A549 (cell line): ENCODE data around the gene SLC4A3. TPM values are rescaled to one million over a fixed set of nuclear protein-coding genes. Genes with fewer than 3 reads are reported as not detected.

Experiments
- ATAC-seq, 2 experiments: fragments of 200-7000 bp in 1 of 2; fragments of >200 bp in 1 of 2; cut with Nextera tagmentation in 1 of 2; cut with Tn5 transposase in 1 of 2; 3 replicates each; pipeline versions ENCODE4 v1.8.0 to v1.9.1; 2018 to 2020; ENCODE audit warnings: mild to moderate bottlenecking in 1 of 2, moderate library complexity in 1 of 2
- CTCF ChIA-PET: fragments of 300-600 bp; sonication (Branson Sonifier 250); formaldehyde crosslinking; extraction: SDS; loops from one replicate; lab custom pipeline; 2021; ENCODE audit warnings: antibody characterized with exemption, inconsistent platforms; lab: Yijun Ruan, JAX
- POLR2A ChIA-PET: fragments of 350-600 bp; formaldehyde crosslinking; extraction: SDS; loops from one replicate; lab custom pipeline; 2021; ENCODE audit warnings: antibody characterized with exemption, inconsistent platforms; lab: Yijun Ruan, JAX
- DNase-seq, 2 experiments: peaks; one replicate each; pipeline versions ENCODE4 v3.0.0 to v3.0.0-alpha.2; 2011 to 2016; ENCODE audit warnings: low read depth in 1 of 2, low spot score in 1 of 2
- FAIRE-seq: peaks from 2 replicates; lab custom pipeline; 2011; peaks lifted over from hg19 to GRCh38; lab: Jason Lieb, UNC
- H3K27ac ChIP-seq, 2 experiments: fragments of >200 bp; sonication (Bioruptor Twin); formaldehyde crosslinking; 3 replicates each; pipeline ENCODE4 v1.5.1; 2016 to 2017
- H3K4me1 ChIP-seq: fragments of >200 bp; sonication (Bioruptor Twin); formaldehyde crosslinking; 3 replicates; pipeline ENCODE4 v1.6.1; 2016
- H3K4me2 ChIP-seq: fragments of >200 bp; sonication (Bioruptor Twin); formaldehyde crosslinking; 3 replicates; pipeline ENCODE4 v1.6.1; 2016
- H3K4me3 ChIP-seq: fragments of >200 bp; sonication (Bioruptor Twin); formaldehyde crosslinking; 3 replicates; pipeline ENCODE4 v1.5.1; 2016
- H3K9me3 ChIP-seq: fragments of >200 bp; sonication (Bioruptor Twin); formaldehyde crosslinking; 3 replicates; pipeline ENCODE4 v1.6.1; 2016
- BHLHE40 ChIP-seq: IDR thresholded peaks from 2 replicates; pipeline ENCODE4 v1.6.1; 2012; ENCODE audit warnings: low read depth, low read length, inconsistent platforms
- CEBPB ChIP-seq, 2 experiments: fragments of >200 bp in 1 of 2; sonication (Bioruptor Twin) in 1 of 2; formaldehyde crosslinking in 1 of 2; IDR thresholded peaks; 2 replicates each; pipeline ENCODE4 v1.6.1; 2012 to 2016
- CHD4 ChIP-seq: fragments of 200-600 bp; sonication (generic); IDR thresholded peaks from 2 replicates; pipeline ENCODE4 v1.6.1; 2016; ENCODE audit warnings: antibody characterized with exemption, mild to moderate bottlenecking, borderline replicate concordance
- EHF ChIP-seq: fragments of 250-450 bp; sonication (Bioruptor Pico); IDR thresholded peaks from 2 replicates; pipeline ENCODE4 v1.5.0; 2020; ENCODE audit warnings: mild to moderate bottlenecking
- FOSL2 ChIP-seq, 2 experiments: fragments of 450-650 bp in 1 of 2; fragments of >200 bp in 1 of 2; sonication (Bioruptor Twin) in 1 of 2; formaldehyde crosslinking; IDR thresholded peaks; 2 replicates each; pipeline versions ENCODE4 v1.5.0 to v1.6.1; 2016 to 2020; ENCODE audit warnings: mild to moderate bottlenecking in 1 of 2, moderate library complexity in 1 of 2
- HES2 ChIP-seq: fragments of >200 bp; sonication (Bioruptor Twin); formaldehyde crosslinking; IDR thresholded peaks from 2 replicates; pipeline ENCODE4 v1.6.1; 2016
- HOXA7 ChIP-seq: fragments of 250-450 bp; sonication (Bioruptor Pico); IDR thresholded peaks from 2 replicates; pipeline ENCODE4 v1.5.0; 2020; ENCODE audit warnings: mild to moderate bottlenecking, moderate library complexity
- HOXB13 ChIP-seq: fragments of 250-450 bp; sonication (Bioruptor Pico); IDR thresholded peaks from 2 replicates; pipeline ENCODE4 v1.5.0; 2020; ENCODE audit warnings: low read depth, mild to moderate bottlenecking, moderate library complexity
- JUN ChIP-seq, 2 experiments: fragments of >200 bp; sonication (Bioruptor Twin); formaldehyde crosslinking; IDR thresholded peaks; 2 replicates in 1 of 2; 3 replicates in 1 of 2; pipeline ENCODE4 v1.6.1; 2016 to 2017
- JUNB ChIP-seq: fragments of >200 bp; sonication (Bioruptor Twin); formaldehyde crosslinking; IDR thresholded peaks from 2 replicates; pipeline ENCODE4 v1.6.1; 2016
- MAZ ChIP-seq: fragments of 150-350 bp; IDR thresholded peaks from 2 replicates; pipeline ENCODE4 v1.6.1; 2014; ENCODE audit warnings: antibody characterized with exemption, low read depth, low read length, borderline replicate concordance
- NFE2L2 ChIP-seq: fragments of 150-350 bp; conservative IDR thresholded peaks from 2 replicates; pipeline ENCODE4 v1.6.1; 2014; ENCODE audit warnings: low read length
- PHF8 ChIP-seq: fragments of 200-600 bp; sonication (generic); IDR thresholded peaks from 2 replicates; pipeline ENCODE4 v1.6.1; 2016; ENCODE audit warnings: low read depth, mild to moderate bottlenecking, antibody characterized with exemption, moderate library complexity, borderline replicate concordance
- RAD21 ChIP-seq, 2 experiments: fragments of >200 bp in 1 of 2; sonication (Bioruptor Twin) in 1 of 2; formaldehyde crosslinking in 1 of 2; IDR thresholded peaks in 1 of 2; conservative IDR thresholded peaks in 1 of 2; 2 replicates in 1 of 2; 3 replicates in 1 of 2; pipeline ENCODE4 v1.6.1; 2012 to 2018; ENCODE audit warnings: inconsistent platforms in 1 of 2
- RARB ChIP-seq: fragments of 250-450 bp; sonication (Bioruptor Pico); IDR thresholded peaks from 2 replicates; pipeline ENCODE4 v1.8.0; 2021; ENCODE audit warnings: mild to moderate bottlenecking, moderate library complexity
- RFX5 ChIP-seq: fragments of 450-650 bp; IDR thresholded peaks from 2 replicates; pipeline ENCODE4 v1.7.1; 2014; ENCODE audit warnings: antibody characterized with exemption, mild to moderate bottlenecking, moderate library complexity
- RNF2 ChIP-seq: fragments of 200-600 bp; sonication (generic); IDR thresholded peaks from 2 replicates; pipeline ENCODE4 v1.6.1; 2016; ENCODE audit warnings: low read depth, mild to moderate bottlenecking, antibody characterized with exemption, moderate library complexity, borderline replicate concordance
- SMC3 ChIP-seq: fragments of >200 bp; sonication (Bioruptor Twin); formaldehyde crosslinking; IDR thresholded peaks from 3 replicates; pipeline ENCODE4 v1.6.1; 2018; ENCODE audit warnings: inconsistent platforms
- SREBF2 ChIP-seq: fragments of 450-650 bp; IDR thresholded peaks from 2 replicates; pipeline ENCODE4 v1.6.1; 2014; ENCODE audit warnings: mild to moderate bottlenecking, moderate library complexity
- TP53 ChIP-seq: fragments of 250-450 bp; sonication (Bioruptor Pico); IDR thresholded peaks from 2 replicates; pipeline ENCODE4 v1.5.0; 2021; ENCODE audit warnings: mild to moderate bottlenecking, moderate library complexity
- ZFP36 ChIP-seq: fragments of 450-650 bp; IDR thresholded peaks from 2 replicates; pipeline ENCODE4 v1.6.1; 2014; ENCODE audit warnings: borderline replicate concordance; ENCODE audit not compliant: partially characterized antibody
- ZSCAN20 ChIP-seq: fragments of 250-450 bp; sonication (Bioruptor Pico); IDR thresholded peaks from 2 replicates; pipeline ENCODE4 v1.8.0; 2022; ENCODE audit warnings: mild to moderate bottlenecking, moderate library complexity
- WGBS: methylation state at CpG from one replicate; pipeline ENCODE4 v1.1.6; 2017; ENCODE audit errors: missing lambda C conversion rate; 5-methylcytosine and 5-hydroxymethylcytosine counted together
- polyA plus RNA-seq, 4 experiments: library from polyadenylated mRNA; depleted of rRNA in 3 of 4; stranded (reverse); fragments of >200 nt; fragmentation: RNase III in 1 of 4; extraction: RNeasy Plus Mini Kit Qiagen cat#74134 plus additional on column Dnase treatment in 1 of 4; gene quantifications; 2 replicates in 3 of 4; 3 replicates in 1 of 4; pipeline ENCODE4 v1.2.3, GENCODE V29; 2011 to 2017
- TF ChIP-seq, protein P1 (sequence below): fragments of >200 bp; sonication (Bioruptor Twin); formaldehyde crosslinking; IDR thresholded peaks from 3 replicates; pipeline ENCODE4 v1.6.1; 2016
- TF ChIP-seq, protein P2 (sequence below): fragments of 200-600 bp; sonication (generic); IDR thresholded peaks from 2 replicates; pipeline ENCODE4 v1.6.1; 2016; ENCODE audit warnings: antibody characterized with exemption, mild to moderate bottlenecking, moderate library complexity
- TF ChIP-seq, protein P3 (sequence below): IDR thresholded peaks from 2 replicates; pipeline ENCODE4 v1.6.1; 2012
- TF ChIP-seq, protein P4 (sequence below): fragments of >200 bp; sonication (Bioruptor Twin); formaldehyde crosslinking; IDR thresholded peaks from 3 replicates; pipeline ENCODE4 v1.5.1; 2016
- TF ChIP-seq, protein P5 (sequence below): fragments of 450-650 bp; IDR thresholded peaks from 2 replicates; pipeline ENCODE4 v1.6.1; 2014; ENCODE audit warnings: antibody characterized with exemption

SLC4A3 gene
- polyA plus RNA-seq, 2 of the 4 experiments (the other 2 are of a cell fraction) = 1.4 to 3.6 TPM

- no peak for FAIRE-seq
- no peak for TF ChIP-seq ZFP36
- no peak for TF ChIP-seq RARB
- no peak for TF ChIP-seq ZSCAN20 (CRISPR knock-in tag)
- TF ChIP-seq RAD21 (conservative IDR thresholded peaks at IDR 0.05 in 1 of 2, IDR thresholded peaks at IDR 0.05 in 1 of 2) = no peak
- no peak for TF ChIP-seq HOXB13 (CRISPR knock-in tag)
- TF ChIP-seq BHLHE40 = no peak
- no peak for TF ChIP-seq RNF2
- no peak for TF ChIP-seq FOSL2 (IDR thresholded peaks at IDR 0.05)
- no peak for TF ChIP-seq FOSL2 (CRISPR knock-in tag; IDR thresholded peaks at IDR 0.05)
- TF ChIP-seq JUNB = no peak
- no peak for TF ChIP-seq HES2
- 81% methylated on average over 9 of the region's 9 CpGs for WGBS
- Histone ChIP-seq H3K27ac (no peak overlapping the region), H3K4me2 (no peak overlapping the region), H3K9me3 (no peaks in the 10 kb centered on the region), H3K4me1 (peaks cover 8% of the 10 kb centered on the region; the same call in 2 of the 3 replicates), H3K4me3 (no peak overlapping the region)
- ChIA-PET POLR2A (no interaction called here), CTCF (interaction anchor here (0.6 to 7.0 kb wide), 6 partner anchors 11 to 107 kb away, joined by 3 to 38 read pairs (median 4); no protein-coding TSS in a partner anchor)
- DNase-seq = no peak
- ATAC-seq = no peak
Measured at GRCh38 chr2:219631406-219631891, 4.0 kb downstream of the SLC4A3 start.

DNA sequence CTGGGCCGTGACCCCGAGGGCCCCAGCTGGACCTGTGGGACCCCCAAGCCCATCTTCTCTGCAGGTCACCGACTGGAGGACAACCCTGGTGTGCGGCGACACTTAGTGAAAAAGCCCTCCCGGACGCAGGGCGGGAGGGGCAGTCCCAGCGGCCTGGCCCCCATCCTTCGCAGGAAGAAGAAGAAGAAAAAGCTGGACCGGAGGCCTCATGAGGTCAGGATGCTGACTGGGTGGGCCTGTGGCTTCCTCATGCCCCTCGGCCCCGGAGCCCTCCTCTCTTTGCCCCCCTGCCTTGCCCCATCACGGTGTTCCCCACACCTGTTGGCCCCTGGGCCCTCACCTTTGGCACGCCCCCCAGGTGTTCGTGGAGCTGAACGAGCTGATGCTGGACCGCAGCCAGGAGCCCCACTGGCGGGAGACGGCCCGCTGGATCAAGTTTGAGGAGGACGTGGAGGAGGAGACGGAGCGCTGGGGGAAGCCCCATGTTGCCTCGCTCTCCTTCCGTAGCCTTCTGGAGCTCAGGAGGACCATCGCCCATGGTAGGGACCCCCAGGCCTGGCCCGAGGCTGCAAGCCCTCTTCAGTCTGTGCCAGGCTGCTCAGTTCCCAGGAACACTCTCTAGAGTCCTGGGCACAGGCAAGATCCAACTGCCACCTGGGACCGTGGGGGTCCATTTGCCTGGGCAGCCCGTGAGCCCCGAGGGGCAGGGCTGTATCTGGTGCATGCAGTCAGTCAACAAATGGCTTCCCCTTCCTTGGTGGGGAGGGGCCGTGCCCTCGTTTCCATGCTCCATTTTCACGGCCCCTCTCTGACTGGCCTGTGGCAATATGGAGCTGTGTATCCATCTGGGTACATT is 4.7 kb downstream of the SLC4A3 start:
- CTCF ChIA-PET = interaction anchor here (0.6 to 7.0 kb wide), 7 partner anchors 10 to 108 kb away, joined by 3 to 38 read pairs (median 3); no protein-coding TSS in a partner anchor
- DNase-seq (no peak), FAIRE-seq (no peak), ATAC-seq (no peak)
- Histone ChIP-seq H3K4me2 (no peak overlapping the region), H3K27ac (no peak overlapping the region), H3K4me1 (peaks cover 5% of the 10 kb centered on the region; the same call in 2 of the 3 replicates), H3K9me3 (no peaks in the 10 kb centered on the region), H3K4me3 (no peak overlapping the region)
- POLR2A ChIA-PET = no interaction called here
- 87% methylated on average over 23 of the region's 34 CpGs for WGBS
- TF ChIP-seq JUN (IDR thresholded peaks at IDR 0.05) (no peak), RFX5 (no peak), CEBPB (IDR thresholded peaks at IDR 0.05) (no peak), EHF (CRISPR knock-in tag) (no peak), TP53 (CRISPR knock-in tag) (no peak), PHF8 (no peak), SREBF2 (no peak), HOXA7 (CRISPR knock-in tag) (no peak), MAZ (no peak), CHD4 (no peak), NFE2L2 (no peak), SMC3 (no peak), ZFP36 (no peak), JUNB (no peak)
- TF ChIP-seq, protein P1, sequence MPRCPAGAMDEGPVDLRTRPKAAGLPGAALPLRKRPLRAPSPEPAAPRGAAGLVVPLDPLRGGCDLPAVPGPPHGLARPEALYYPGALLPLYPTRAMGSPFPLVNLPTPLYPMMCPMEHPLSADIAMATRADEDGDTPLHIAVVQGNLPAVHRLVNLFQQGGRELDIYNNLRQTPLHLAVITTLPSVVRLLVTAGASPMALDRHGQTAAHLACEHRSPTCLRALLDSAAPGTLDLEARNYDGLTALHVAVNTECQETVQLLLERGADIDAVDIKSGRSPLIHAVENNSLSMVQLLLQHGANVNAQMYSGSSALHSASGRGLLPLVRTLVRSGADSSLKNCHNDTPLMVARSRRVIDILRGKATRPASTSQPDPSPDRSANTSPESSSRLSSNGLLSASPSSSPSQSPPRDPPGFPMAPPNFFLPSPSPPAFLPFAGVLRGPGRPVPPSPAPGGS = no peak
- TF ChIP-seq, protein P2, sequence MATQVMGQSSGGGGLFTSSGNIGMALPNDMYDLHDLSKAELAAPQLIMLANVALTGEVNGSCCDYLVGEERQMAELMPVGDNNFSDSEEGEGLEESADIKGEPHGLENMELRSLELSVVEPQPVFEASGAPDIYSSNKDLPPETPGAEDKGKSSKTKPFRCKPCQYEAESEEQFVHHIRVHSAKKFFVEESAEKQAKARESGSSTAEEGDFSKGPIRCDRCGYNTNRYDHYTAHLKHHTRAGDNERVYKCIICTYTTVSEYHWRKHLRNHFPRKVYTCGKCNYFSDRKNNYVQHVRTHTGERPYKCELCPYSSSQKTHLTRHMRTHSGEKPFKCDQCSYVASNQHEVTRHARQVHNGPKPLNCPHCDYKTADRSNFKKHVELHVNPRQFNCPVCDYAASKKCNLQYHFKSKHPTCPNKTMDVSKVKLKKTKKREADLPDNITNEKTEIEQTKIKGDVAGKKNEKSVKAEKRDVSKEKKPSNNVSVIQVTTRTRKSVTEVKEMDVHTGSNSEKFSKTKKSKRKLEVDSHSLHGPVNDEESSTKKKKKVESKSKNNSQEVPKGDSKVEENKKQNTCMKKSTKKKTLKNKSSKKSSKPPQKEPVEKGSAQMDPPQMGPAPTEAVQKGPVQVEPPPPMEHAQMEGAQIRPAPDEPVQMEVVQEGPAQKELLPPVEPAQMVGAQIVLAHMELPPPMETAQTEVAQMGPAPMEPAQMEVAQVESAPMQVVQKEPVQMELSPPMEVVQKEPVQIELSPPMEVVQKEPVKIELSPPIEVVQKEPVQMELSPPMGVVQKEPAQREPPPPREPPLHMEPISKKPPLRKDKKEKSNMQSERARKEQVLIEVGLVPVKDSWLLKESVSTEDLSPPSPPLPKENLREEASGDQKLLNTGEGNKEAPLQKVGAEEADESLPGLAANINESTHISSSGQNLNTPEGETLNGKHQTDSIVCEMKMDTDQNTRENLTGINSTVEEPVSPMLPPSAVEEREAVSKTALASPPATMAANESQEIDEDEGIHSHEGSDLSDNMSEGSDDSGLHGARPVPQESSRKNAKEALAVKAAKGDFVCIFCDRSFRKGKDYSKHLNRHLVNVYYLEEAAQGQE = no peak
- TF ChIP-seq, protein P3, sequence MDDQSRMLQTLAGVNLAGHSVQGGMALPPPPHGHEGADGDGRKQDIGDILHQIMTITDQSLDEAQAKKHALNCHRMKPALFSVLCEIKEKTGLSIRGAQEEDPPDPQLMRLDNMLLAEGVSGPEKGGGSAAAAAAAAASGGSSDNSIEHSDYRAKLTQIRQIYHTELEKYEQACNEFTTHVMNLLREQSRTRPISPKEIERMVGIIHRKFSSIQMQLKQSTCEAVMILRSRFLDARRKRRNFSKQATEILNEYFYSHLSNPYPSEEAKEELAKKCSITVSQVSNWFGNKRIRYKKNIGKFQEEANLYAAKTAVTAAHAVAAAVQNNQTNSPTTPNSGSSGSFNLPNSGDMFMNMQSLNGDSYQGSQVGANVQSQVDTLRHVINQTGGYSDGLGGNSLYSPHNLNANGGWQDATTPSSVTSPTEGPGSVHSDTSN = no peak
- TF ChIP-seq, protein P4, sequence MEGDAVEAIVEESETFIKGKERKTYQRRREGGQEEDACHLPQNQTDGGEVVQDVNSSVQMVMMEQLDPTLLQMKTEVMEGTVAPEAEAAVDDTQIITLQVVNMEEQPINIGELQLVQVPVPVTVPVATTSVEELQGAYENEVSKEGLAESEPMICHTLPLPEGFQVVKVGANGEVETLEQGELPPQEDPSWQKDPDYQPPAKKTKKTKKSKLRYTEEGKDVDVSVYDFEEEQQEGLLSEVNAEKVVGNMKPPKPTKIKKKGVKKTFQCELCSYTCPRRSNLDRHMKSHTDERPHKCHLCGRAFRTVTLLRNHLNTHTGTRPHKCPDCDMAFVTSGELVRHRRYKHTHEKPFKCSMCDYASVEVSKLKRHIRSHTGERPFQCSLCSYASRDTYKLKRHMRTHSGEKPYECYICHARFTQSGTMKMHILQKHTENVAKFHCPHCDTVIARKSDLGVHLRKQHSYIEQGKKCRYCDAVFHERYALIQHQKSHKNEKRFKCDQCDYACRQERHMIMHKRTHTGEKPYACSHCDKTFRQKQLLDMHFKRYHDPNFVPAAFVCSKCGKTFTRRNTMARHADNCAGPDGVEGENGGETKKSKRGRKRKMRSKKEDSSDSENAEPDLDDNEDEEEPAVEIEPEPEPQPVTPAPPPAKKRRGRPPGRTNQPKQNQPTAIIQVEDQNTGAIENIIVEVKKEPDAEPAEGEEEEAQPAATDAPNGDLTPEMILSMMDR = no peak
- TF ChIP-seq, protein P5, sequence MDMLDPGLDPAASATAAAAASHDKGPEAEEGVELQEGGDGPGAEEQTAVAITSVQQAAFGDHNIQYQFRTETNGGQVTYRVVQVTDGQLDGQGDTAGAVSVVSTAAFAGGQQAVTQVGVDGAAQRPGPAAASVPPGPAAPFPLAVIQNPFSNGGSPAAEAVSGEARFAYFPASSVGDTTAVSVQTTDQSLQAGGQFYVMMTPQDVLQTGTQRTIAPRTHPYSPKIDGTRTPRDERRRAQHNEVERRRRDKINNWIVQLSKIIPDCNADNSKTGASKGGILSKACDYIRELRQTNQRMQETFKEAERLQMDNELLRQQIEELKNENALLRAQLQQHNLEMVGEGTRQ = no peak
